ENCODE data around the gene VAMP2. TPM values are rescaled to one million over a fixed set of nuclear protein-coding genes. Genes with fewer than 3 reads are reported as not detected.
A peak's percentile ranks its signal among the peaks of the same experiment; 100 is the strongest.

Gene VAMP2
- total and polyA plus RNA-seq, 10 of the 15 experiments (the other 5 are each of a cell fraction or from before 2014, with no cell fraction given), result 3.0 to 35.2 (median 25.0) TPM

DNA sequence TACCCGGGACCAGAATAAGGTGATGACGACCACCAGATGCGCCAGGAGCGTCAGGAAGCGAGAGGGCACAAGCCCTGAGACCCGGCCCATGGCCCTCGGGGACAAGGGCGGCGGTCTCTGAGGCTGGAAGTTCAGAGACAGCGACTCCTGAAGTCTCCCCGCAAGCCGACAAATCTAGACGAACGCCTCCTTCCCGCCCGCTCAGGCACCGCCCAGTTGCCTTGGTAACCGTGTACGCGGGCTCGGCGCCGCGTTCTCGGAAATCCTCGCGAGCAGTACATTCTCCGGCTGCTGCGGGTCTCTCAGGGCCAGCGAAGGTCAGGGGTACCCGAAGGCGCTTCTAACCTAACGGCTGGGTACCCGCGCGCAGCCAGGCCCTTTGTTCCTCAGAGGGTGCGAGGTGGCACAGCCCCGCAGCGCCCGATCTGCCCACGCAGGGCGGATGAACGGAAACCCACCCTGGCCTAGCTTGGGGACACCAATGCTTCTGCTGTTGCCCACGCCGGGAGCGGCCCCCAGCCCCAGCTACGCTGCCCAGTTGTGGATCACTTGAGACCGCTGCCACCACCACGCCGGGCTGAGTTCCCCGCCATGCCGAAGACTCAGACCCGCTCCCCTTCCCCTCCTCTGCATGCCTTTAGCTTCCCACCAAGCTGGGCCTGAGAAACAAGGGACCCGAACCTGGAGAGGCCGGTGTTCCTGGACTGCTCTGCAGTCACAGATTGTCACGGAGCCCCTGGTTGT, 13.6 kb upstream of the VAMP2 start, which contains the start of gene TMEM107 (continued):
- TF ChIP-seq RUNX3 (IDR thresholded peaks at IDR 0.05; ENCODE audit: low read length) (peak; percentile 34; the same call in 1 of the 2 replicates), MYC (IDR thresholded peaks at IDR 0.05; ENCODE audit: insufficient read depth, insufficient read length, insufficient replicate concordance, low read length, severe bottlenecking) (no peak), NR2F1 (conservative IDR thresholded peaks at IDR 0.05) (peak; percentile 96), RB1 (IDR thresholded peaks at IDR 0.05; ENCODE audit: borderline replicate concordance) (peak; percentile 66; the same call in 1 of the 2 replicates), FOS (IDR thresholded peaks at IDR 0.05; ENCODE audit: borderline replicate concordance, extremely low read depth, insufficient read length) (no peak), CHD2 (IDR thresholded peaks at IDR 0.05; ENCODE audit: borderline replicate concordance, low read depth, low read length) (peak; percentile 97), SIN3A (IDR thresholded peaks at IDR 0.05; ENCODE audit: low read depth, low read length) (peak; percentile 66; the same call in 1 of the 2 replicates), STAT3 (IDR thresholded peaks at IDR 0.05; ENCODE audit: low read depth, low read length) (no peak)
- TF ChIP-seq, protein P1, sequence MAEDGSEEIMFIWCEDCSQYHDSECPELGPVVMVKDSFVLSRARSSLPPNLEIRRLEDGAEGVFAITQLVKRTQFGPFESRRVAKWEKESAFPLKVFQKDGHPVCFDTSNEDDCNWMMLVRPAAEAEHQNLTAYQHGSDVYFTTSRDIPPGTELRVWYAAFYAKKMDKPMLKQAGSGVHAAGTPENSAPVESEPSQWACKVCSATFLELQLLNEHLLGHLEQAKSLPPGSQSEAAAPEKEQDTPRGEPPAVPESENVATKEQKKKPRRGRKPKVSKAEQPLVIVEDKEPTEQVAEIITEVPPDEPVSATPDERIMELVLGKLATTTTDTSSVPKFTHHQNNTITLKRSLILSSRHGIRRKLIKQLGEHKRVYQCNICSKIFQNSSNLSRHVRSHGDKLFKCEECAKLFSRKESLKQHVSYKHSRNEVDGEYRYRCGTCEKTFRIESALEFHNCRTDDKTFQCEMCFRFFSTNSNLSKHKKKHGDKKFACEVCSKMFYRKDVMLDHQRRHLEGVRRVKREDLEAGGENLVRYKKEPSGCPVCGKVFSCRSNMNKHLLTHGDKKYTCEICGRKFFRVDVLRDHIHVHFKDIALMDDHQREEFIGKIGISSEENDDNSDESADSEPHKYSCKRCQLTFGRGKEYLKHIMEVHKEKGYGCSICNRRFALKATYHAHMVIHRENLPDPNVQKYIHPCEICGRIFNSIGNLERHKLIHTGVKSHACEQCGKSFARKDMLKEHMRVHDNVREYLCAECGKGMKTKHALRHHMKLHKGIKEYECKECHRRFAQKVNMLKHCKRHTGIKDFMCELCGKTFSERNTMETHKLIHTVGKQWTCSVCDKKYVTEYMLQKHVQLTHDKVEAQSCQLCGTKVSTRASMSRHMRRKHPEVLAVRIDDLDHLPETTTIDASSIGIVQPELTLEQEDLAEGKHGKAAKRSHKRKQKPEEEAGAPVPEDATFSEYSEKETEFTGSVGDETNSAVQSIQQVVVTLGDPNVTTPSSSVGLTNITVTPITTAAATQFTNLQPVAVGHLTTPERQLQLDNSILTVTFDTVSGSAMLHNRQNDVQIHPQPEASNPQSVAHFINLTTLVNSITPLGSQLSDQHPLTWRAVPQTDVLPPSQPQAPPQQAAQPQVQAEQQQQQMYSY (CRISPR knock-in tag; IDR thresholded peaks at IDR 0.05), result no peak
- TF ChIP-seq, protein P2, sequence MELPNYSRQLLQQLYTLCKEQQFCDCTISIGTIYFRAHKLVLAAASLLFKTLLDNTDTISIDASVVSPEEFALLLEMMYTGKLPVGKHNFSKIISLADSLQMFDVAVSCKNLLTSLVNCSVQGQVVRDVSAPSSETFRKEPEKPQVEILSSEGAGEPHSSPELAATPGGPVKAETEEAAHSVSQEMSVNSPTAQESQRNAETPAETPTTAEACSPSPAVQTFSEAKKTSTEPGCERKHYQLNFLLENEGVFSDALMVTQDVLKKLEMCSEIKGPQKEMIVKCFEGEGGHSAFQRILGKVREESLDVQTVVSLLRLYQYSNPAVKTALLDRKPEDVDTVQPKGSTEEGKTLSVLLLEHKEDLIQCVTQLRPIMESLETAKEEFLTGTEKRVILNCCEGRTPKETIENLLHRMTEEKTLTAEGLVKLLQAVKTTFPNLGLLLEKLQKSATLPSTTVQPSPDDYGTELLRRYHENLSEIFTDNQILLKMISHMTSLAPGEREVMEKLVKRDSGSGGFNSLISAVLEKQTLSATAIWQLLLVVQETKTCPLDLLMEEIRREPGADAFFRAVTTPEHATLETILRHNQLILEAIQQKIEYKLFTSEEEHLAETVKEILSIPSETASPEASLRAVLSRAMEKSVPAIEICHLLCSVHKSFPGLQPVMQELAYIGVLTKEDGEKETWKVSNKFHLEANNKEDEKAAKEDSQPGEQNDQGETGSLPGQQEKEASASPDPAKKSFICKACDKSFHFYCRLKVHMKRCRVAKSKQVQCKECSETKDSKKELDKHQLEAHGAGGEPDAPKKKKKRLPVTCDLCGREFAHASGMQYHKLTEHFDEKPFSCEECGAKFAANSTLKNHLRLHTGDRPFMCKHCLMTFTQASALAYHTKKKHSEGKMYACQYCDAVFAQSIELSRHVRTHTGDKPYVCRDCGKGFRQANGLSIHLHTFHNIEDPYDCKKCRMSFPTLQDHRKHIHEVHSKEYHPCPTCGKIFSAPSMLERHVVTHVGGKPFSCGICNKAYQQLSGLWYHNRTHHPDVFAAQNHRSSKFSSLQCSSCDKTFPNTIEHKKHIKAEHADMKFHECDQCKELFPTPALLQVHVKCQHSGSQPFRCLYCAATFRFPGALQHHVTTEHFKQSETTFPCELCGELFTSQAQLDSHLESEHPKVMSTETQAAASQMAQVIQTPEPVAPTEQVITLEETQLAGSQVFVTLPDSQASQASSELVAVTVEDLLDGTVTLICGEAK (IDR thresholded peaks at IDR 0.05; ENCODE audit: borderline replicate concordance), result peak; percentile 39; the same call in 1 of the 2 replicates
- TF ChIP-seq, protein P3, sequence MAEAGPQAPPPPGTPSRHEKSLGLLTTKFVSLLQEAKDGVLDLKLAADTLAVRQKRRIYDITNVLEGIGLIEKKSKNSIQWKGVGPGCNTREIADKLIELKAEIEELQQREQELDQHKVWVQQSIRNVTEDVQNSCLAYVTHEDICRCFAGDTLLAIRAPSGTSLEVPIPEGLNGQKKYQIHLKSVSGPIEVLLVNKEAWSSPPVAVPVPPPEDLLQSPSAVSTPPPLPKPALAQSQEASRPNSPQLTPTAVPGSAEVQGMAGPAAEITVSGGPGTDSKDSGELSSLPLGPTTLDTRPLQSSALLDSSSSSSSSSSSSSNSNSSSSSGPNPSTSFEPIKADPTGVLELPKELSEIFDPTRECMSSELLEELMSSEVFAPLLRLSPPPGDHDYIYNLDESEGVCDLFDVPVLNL (IDR thresholded peaks at IDR 0.05; ENCODE audit: low read depth, low read length), result peak; percentile 64
- TF ChIP-seq, protein P4, sequence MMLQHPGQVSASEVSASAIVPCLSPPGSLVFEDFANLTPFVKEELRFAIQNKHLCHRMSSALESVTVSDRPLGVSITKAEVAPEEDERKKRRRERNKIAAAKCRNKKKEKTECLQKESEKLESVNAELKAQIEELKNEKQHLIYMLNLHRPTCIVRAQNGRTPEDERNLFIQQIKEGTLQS (IDR thresholded peaks at IDR 0.05; ENCODE audit: borderline replicate concordance, extremely low read depth, low read depth, low read length), result no peak

Measured in GM12878 (cell line).